ENCODE measurements around the gene SGCA.

SGCA gene

GRCh38 chr17:50194934-50195865 is 29.4 kb downstream of the SGCA start:
- no peak for DNase-seq (ENCODE audit: low spot score)

GRCh38 chr17:50196036-50196435 is 30.2 kb downstream of the SGCA start:
- no peak for DNase-seq (ENCODE audit: low spot score)

GRCh38 chr17:50196826-50197225 is 31.0 kb downstream of the SGCA start:
- DNase-seq (ENCODE audit: low spot score): peak; percentile 34

- no peak for DNase-seq (ENCODE audit: low spot score)
These were observed 32.3 kb downstream of the SGCA start for GRCh38 chr17:50198026-50198669.

GRCh38 chr17:50199211-50199802 is 33.5 kb downstream of the SGCA start:
- no peak for DNase-seq (ENCODE audit: low spot score)

GRCh38 chr17:50199803-50200456 is 34.1 kb downstream of the SGCA start:
- peak; percentile 79 for DNase-seq (ENCODE audit: low spot score)

GRCh38 chr17:50200457-50201275 is 34.9 kb downstream of the SGCA start:
- DNase-seq (ENCODE audit: low spot score): peak; percentile 49

GRCh38 chr17:50201276-50201854 is 35.6 kb downstream of the SGCA start, which contains the start of gene COL1A1:
COL1A1 (minus strand) TSS chr17:50201631; CDS start chr17:50201513, 118 bp downstream.
- DNase-seq (ENCODE audit: low spot score): peak; percentile 95

- DNase-seq (ENCODE audit: low spot score): peak; percentile 70
These were observed 37.3 kb downstream of the SGCA start for GRCh38 chr17:50203086-50203485.

GRCh38 chr17:50203604-50204345 is 38.0 kb downstream of the SGCA start:
- DNase-seq (ENCODE audit: low spot score): peak; percentile 91

- no peak for DNase-seq (ENCODE audit: low spot score)
These were observed 38.6 kb downstream of the SGCA start for GRCh38 chr17:50204431-50204830.

GRCh38 chr17:50205111-50205962 is 39.5 kb downstream of the SGCA start:
- no peak for DNase-seq (ENCODE audit: low spot score)

GRCh38 chr17:50205963-50206505 is 40.2 kb downstream of the SGCA start:
- DNase-seq (ENCODE audit: low spot score): no peak

GRCh38 chr17:50206604-50207293 is 40.9 kb downstream of the SGCA start:
- DNase-seq (ENCODE audit: low spot score): peak; percentile 53

GRCh38 chr17:50207315-50207714 is 41.5 kb downstream of the SGCA start:
- DNase-seq (ENCODE audit: low spot score): no peak

GRCh38 chr17:50207792-50208567 is 42.2 kb downstream of the SGCA start:
- no peak for DNase-seq (ENCODE audit: low spot score)

- no peak for DNase-seq (ENCODE audit: low spot score)
These were observed 42.8 kb downstream of the SGCA start for GRCh38 chr17:50208611-50209061.

GRCh38 chr17:50209133-50209471 is 43.3 kb downstream of the SGCA start:
- no peak for DNase-seq (ENCODE audit: low spot score)

All from AG08395 (cell line).